SH-SY5Y (cell line): ENCODE measurements around the gene UBE2D3.

Experiments used
- GATA2 ChIP-seq: IDR thresholded peaks from 2 replicates; pipeline ENCODE4 v1.6.1; 2011; ENCODE audit warnings: mild to moderate bottlenecking, low read depth, low read length
- GATA3 ChIP-seq: IDR thresholded peaks from 2 replicates; pipeline ENCODE4 v1.6.1; 2011; ENCODE audit warnings: low read depth, mild to moderate bottlenecking, low read length, moderate library complexity

DNA sequence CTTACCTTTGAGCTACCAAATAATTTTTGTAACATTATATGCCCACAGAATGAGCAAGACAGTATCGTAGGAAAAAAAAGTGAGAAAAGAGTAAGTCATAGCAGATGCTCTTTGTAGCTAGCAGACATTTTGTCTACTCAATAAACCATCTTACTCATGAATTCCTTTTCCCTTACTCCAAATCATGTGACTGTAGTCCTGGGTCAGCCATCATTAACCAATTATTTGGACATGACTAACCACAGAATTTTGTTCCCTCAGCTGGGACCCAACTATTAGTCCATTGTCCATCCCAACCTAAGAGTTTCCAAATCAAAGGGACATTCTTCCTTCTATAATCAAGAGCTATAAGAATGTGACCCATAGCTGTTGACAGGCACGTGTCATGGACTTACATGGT is 11.4 kb downstream of the UBE2D3 start:
- no peak for TF ChIP-seq GATA2
- no peak for TF ChIP-seq GATA3
